Globus pallidus (tissue), 1 donor: Measurements from ENCODE around the gene PLS3.
A peak's percentile ranks its signal among the peaks of the same experiment; 100 is the strongest.
"Not testable (repeated sequence)": the region's sequence is repeated elsewhere in the genome, so short reads cannot be mapped to it uniquely, and the experiment has no call there.

Experiments used
- DNase-seq: peaks from one replicate; pipeline ENCODE4 v3.0.0-alpha.2; 2015; ENCODE audit warnings: low spot score

Gene PLS3

GRCh38 chrX:115609621-115610020 lies 48.6 kb downstream of the PLS3 start:
- DNase-seq, result no peak

GRCh38 chrX:115616943-115617563 lies 56.1 kb downstream of the PLS3 start:
- DNase-seq, result no peak

GRCh38 chrX:115622534-115622933 lies 61.6 kb downstream of the PLS3 start:
- no peak for DNase-seq

GRCh38 chrX:115624916-115625315 lies 63.9 kb downstream of the PLS3 start:
- no peak for DNase-seq

- DNase-seq, result peak; percentile 80
These were observed 64.8 kb downstream of the PLS3 start for GRCh38 chrX:115625572-115626301.

GRCh38 chrX:115630204-115630603 lies 69.2 kb downstream of the PLS3 start:
- DNase-seq, result no peak

- DNase-seq, result no peak
These were observed 71.5 kb downstream of the PLS3 start for GRCh38 chrX:115632455-115632854.

- not testable (repeated sequence) for DNase-seq
These were observed 72.4 kb downstream of the PLS3 start for GRCh38 chrX:115633397-115633796.

GRCh38 chrX:115639334-115639880 lies 78.4 kb downstream of the PLS3 start:
- no peak for DNase-seq

- no peak for DNase-seq
These were observed 81.3 kb downstream of the PLS3 start for GRCh38 chrX:115642311-115642710.

- DNase-seq, result peak; percentile 60
These were observed 82.0 kb downstream of the PLS3 start for GRCh38 chrX:115642895-115643530.

- DNase-seq, result not testable (repeated sequence)
These were observed 83.4 kb downstream of the PLS3 start for GRCh38 chrX:115644397-115644796.

GRCh38 chrX:115649461-115650063 lies 88.6 kb downstream of the PLS3 start:
- no peak for DNase-seq

- no peak for DNase-seq
These were observed 89.5 kb downstream of the PLS3 start for GRCh38 chrX:115650449-115650848.

- DNase-seq, result no peak
These were observed 89.9 kb downstream of the PLS3 start for GRCh38 chrX:115650916-115651315.

GRCh38 chrX:115652221-115652620 lies 91.2 kb downstream of the PLS3 start:
- no peak for DNase-seq

- DNase-seq, result no peak
These were observed 104.1 kb downstream of the PLS3 start for GRCh38 chrX:115665122-115665521.

- no peak for DNase-seq
These were observed 118.5 kb downstream of the PLS3 start for GRCh38 chrX:115679460-115679859.

GRCh38 chrX:115687595-115687994 lies 126.6 kb downstream of the PLS3 start:
- DNase-seq, result no peak

GRCh38 chrX:115689931-115690330 lies 129.0 kb downstream of the PLS3 start:
- DNase-seq, result peak; percentile 7

GRCh38 chrX:115690511-115691216 lies 129.7 kb downstream of the PLS3 start:
- DNase-seq, result peak; percentile 66

GRCh38 chrX:115693476-115693875 lies 132.5 kb downstream of the PLS3 start:
- no peak for DNase-seq
